ENCODE data around the gene NFIA.

NFIA gene

GRCh38 chr1:61085206-61085982 lies 3.0 kb downstream of the NFIA start:
- FAIRE-seq: peak; percentile 50

- FAIRE-seq: no peak
Measured at GRCh38 chr1:61085983-61086644, 3.8 kb downstream of the NFIA start.

GRCh38 chr1:61087571-61087970 lies 5.2 kb downstream of the NFIA start:
- FAIRE-seq: no peak

- no peak for FAIRE-seq
Measured at GRCh38 chr1:61088163-61088974, 6.0 kb downstream of the NFIA start.

- no peak for FAIRE-seq
Measured at GRCh38 chr1:61089338-61089737, 7.0 kb downstream of the NFIA start.

- FAIRE-seq: no peak
Measured at GRCh38 chr1:61089741-61090140, 7.4 kb downstream of the NFIA start.

- no peak for FAIRE-seq
Measured at GRCh38 chr1:61090546-61091202, 8.3 kb downstream of the NFIA start.

- no peak for FAIRE-seq
Measured at GRCh38 chr1:61091455-61091854, 9.1 kb downstream of the NFIA start.

GRCh38 chr1:61092642-61093041 lies 10.3 kb downstream of the NFIA start:
- no peak for FAIRE-seq

- FAIRE-seq: no peak
Measured at GRCh38 chr1:61093525-61094137, 11.3 kb downstream of the NFIA start.

- FAIRE-seq: peak; percentile 46
Measured at GRCh38 chr1:61094677-61095469, 12.5 kb downstream of the NFIA start.

GRCh38 chr1:61095470-61095812 lies 13.1 kb downstream of the NFIA start:
- no peak for FAIRE-seq

GRCh38 chr1:61097317-61097716 lies 15.0 kb downstream of the NFIA start:
- FAIRE-seq: no peak

GRCh38 chr1:61097722-61098121 lies 15.4 kb downstream of the NFIA start:
- FAIRE-seq: no peak

GRCh38 chr1:61098333-61098732 lies 16.0 kb downstream of the NFIA start:
- no peak for FAIRE-seq

- no peak for FAIRE-seq
Measured at GRCh38 chr1:61098906-61099437, 16.6 kb downstream of the NFIA start.

GRCh38 chr1:61100578-61100977 lies 18.2 kb downstream of the NFIA start:
- no peak for FAIRE-seq

GRCh38 chr1:61101536-61101935 lies 19.2 kb downstream of the NFIA start:
- no peak for FAIRE-seq

- no peak for FAIRE-seq
Measured at GRCh38 chr1:61102041-61102440, 19.7 kb downstream of the NFIA start.

- no peak for FAIRE-seq
Measured at GRCh38 chr1:61102621-61103020, 20.3 kb downstream of the NFIA start.

- no peak for FAIRE-seq
Measured at GRCh38 chr1:61104220-61104671, 21.9 kb downstream of the NFIA start.
